Gastrocnemius medialis (tissue), 4 donors: Measurements from ENCODE around the gene SCUBE1. TPM values are rescaled to one million over a fixed set of nuclear protein-coding genes. Genes with fewer than 3 reads are reported as not detected.

Source experiments
- ATAC-seq, 2 donors: fragments of 150-250 bp; one replicate each; pipeline ENCODE4 v1.9.1; 2016
- DNase-seq, 2 donors: peaks; one replicate each; pipeline ENCODE4 v3.0.0-alpha.2; 2019
- H3K27ac ChIP-seq, 4 donors: fragments of 200-600 bp; sonication (generic); 1 replicate in 1 of 4; 2 replicates in 3 of 4; pipeline ENCODE4 v1.5.1; 2016 to 2018; ENCODE audit warnings: mild to moderate bottlenecking in 2 of 4, moderate library complexity in 1 of 4
- H3K27me3 ChIP-seq, 3 donors: fragments of 200-600 bp; sonication (generic) in 2 of 3; 1 replicate in 1 of 3; 2 replicates in 2 of 3; pipeline versions ENCODE4 v1.5.1 to v1.6.0; 2016 to 2019; ENCODE audit warnings: mild to moderate bottlenecking in 1 of 3, moderate library complexity in 1 of 3
- H3K36me3 ChIP-seq, 2 donors: fragments of 200-600 bp; sonication (generic) in 1 of 2; one replicate each; pipeline ENCODE4 v1.5.1; 2017 to 2018
- H3K4me1 ChIP-seq, 2 donors: fragments of 200-600 bp; sonication (generic) in 1 of 2; one replicate each; pipeline ENCODE4 v1.5.1; 2016 to 2017; ENCODE audit warnings: mild to moderate bottlenecking in 2 of 2
- H3K4me3 ChIP-seq, 4 donors: fragments of 200-600 bp; sonication (generic) in 3 of 4; 1 replicate in 1 of 4; 2 replicates in 3 of 4; pipeline ENCODE4 v1.5.1; 2016 to 2019; ENCODE audit warnings: mild to moderate bottlenecking in 2 of 4
- H3K9me3 ChIP-seq, 3 donors: fragments of 200-600 bp; sonication (generic) in 2 of 3; 1 replicate in 1 of 3; 2 replicates in 2 of 3; pipeline ENCODE4 v1.5.1; 2016 to 2019
- POLR2A ChIP-seq, 2 donors: fragments of 450-650 bp; IDR thresholded peaks; one replicate each; pipeline ENCODE4 v1.6.1; 2017; ENCODE audit warnings: antibody characterized with exemption in 2 of 2, mild to moderate bottlenecking in 2 of 2, moderate library complexity in 2 of 2
- in situ Hi-C, 4 donors: fragments of 200-750 bp; cut with MboI; loops; one replicate each; pipeline versions ENCODE4 v1.15.0 to v1.8.0; 2017; ENCODE audit warnings: low sequenced_read_pairs in 4 of 4
- intact Hi-C: fragments of 100-400 bp; cut with DNase I; formaldehyde crosslinking; loops from one replicate; pipeline ENCODE4 v1.15.1; 2023; ENCODE audit warnings: low total_unique reads
- total RNA-seq, 4 donors: library from RNA; depleted of rRNA; stranded (reverse); fragments of >200 nt; gene quantifications; one replicate each; pipeline versions ENCODE4 v1.1.0 to v1.2.3, GENCODE V29; 2016
- TF ChIP-seq, protein P1 (sequence below), 5 experiments: fragments of 450-650 bp in 3 of 5; fragments of 200-600 bp in 2 of 5; sonication (generic) in 2 of 5; IDR thresholded peaks in 4 of 5; conservative IDR thresholded peaks in 1 of 5; 1 replicate in 4 of 5; 2 replicates in 1 of 5; pipeline ENCODE4 v1.5.1; 2016 to 2019; ENCODE audit warnings: antibody characterized with exemption in 5 of 5, mild to moderate bottlenecking in 3 of 5, moderate library complexity in 3 of 5

Gene SCUBE1
- total RNA-seq, 4 donors from 2014 or later, result 0.20 to 0.55 (median 0.41) TPM

DNA sequence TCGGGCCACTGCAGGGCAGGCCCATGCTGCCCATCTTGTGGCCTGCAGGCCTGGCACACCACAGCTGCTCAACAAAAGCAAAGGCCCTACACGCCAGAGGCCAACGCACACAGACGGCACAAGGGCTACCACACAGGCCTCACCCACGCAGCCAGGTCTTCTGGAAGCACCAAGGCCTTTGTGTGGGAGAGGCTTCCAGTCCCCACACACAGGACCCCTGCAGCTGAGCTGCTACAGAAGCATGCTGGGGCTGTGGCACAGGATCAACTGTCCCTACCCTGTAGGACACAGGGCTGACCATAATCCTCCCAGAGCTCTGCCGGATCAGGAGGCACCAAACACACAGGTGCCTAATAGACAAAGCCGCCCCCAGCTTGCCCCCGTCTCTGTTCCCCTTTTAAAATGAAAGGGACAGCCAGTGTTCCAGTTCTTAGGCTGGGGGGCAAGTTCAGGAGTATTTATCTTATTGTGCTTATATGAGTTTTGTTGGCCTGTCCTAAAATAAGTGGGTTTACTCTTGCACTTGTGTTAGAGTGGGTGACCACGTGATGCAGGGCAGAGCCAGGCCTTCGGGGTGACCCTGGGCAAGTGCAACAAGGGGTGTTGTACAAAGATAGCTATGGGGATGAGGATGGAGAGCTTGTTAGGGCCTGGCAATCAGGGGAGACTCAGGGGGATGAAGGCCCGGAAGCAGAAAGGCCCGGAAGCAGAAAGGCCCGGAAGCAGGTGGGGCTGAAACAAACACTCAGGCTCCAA, 161.7 kb downstream of the SCUBE1 start:
- H3K36me3 ChIP-seq, result peaks cover 0 to 15% of the 10 kb centered on the region in 2 donors

GRCh38 chr22:43180670-43181069, 162.5 kb downstream of the SCUBE1 start:
- no peak for ATAC-seq
- DNase-seq, result no peak
- H3K27me3 ChIP-seq, result no peaks in the 10 kb centered on the region
- TF ChIP-seq, protein P1, sequence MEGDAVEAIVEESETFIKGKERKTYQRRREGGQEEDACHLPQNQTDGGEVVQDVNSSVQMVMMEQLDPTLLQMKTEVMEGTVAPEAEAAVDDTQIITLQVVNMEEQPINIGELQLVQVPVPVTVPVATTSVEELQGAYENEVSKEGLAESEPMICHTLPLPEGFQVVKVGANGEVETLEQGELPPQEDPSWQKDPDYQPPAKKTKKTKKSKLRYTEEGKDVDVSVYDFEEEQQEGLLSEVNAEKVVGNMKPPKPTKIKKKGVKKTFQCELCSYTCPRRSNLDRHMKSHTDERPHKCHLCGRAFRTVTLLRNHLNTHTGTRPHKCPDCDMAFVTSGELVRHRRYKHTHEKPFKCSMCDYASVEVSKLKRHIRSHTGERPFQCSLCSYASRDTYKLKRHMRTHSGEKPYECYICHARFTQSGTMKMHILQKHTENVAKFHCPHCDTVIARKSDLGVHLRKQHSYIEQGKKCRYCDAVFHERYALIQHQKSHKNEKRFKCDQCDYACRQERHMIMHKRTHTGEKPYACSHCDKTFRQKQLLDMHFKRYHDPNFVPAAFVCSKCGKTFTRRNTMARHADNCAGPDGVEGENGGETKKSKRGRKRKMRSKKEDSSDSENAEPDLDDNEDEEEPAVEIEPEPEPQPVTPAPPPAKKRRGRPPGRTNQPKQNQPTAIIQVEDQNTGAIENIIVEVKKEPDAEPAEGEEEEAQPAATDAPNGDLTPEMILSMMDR (IDR thresholded peaks at IDR 0.05 in 4 of 5, conservative IDR thresholded peaks at IDR 0.05 in 1 of 5), result no peak
- TF ChIP-seq POLR2A (IDR thresholded peaks at IDR 0.05), result no peak
- in situ Hi-C loops (no loop called here), intact Hi-C loops (no loop called here)
- H3K9me3 ChIP-seq, result no peaks in the 10 kb centered on the region
- peaks cover 0 to 21% of the 10 kb centered on the region in 2 donors for H3K36me3 ChIP-seq
- no peak overlapping the region for H3K4me3 ChIP-seq
- peaks cover 2 to 5% of the 10 kb centered on the region in 2 donors for H3K4me1 ChIP-seq
- H3K27ac ChIP-seq, result no peak overlapping the region

More for the DNA sequence above, 161.7 kb downstream of the SCUBE1 start:
- no peaks in the 10 kb centered on the region for H3K27me3 ChIP-seq
- no peaks in the 10 kb centered on the region for H3K9me3 ChIP-seq
- intact Hi-C loops (no loop called here), in situ Hi-C loops (no loop called here)
- ATAC-seq (no peak), DNase-seq (no peak)
- TF ChIP-seq, protein P1 (IDR thresholded peaks at IDR 0.05 in 4 of 5, conservative IDR thresholded peaks at IDR 0.05 in 1 of 5), result no peak
- no peak for TF ChIP-seq POLR2A (IDR thresholded peaks at IDR 0.05)
- no peak overlapping the region for H3K4me3 ChIP-seq
- H3K27ac ChIP-seq, result no peak overlapping the region
- peaks cover 10 to 12% of the 10 kb centered on the region in 2 donors for H3K4me1 ChIP-seq

DNA sequence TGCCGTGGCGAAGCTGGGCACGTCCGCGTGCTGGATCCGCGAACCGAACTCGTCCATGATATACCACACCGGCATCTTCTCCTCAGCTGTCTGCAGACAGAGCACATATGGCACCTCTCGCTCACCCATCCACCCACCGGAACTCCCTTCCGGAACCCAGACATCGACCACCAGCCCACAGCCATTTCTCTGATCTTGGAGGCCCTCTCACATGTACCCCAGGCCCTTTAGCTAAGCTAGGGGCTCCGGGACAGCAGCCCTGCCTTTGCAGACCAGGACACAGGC, 163.3 kb downstream of the SCUBE1 start:
- no peaks in the 10 kb centered on the region for H3K4me1 ChIP-seq
- intact Hi-C loops, result no loop called here
- TF ChIP-seq POLR2A (IDR thresholded peaks at IDR 0.05), result no peak
- TF ChIP-seq, protein P1 (IDR thresholded peaks at IDR 0.05 in 4 of 5, conservative IDR thresholded peaks at IDR 0.05 in 1 of 5), result no peak
- H3K9me3 ChIP-seq, result no peaks in the 10 kb centered on the region
- no peak overlapping the region for H3K4me3 ChIP-seq
- ATAC-seq, result no peak
- DNase-seq, result no peak
- in situ Hi-C loops, result no loop called here
- H3K27me3 ChIP-seq, result no peaks in the 10 kb centered on the region
- H3K27ac ChIP-seq, result no peak overlapping the region
- peaks cover 0 to 27% of the 10 kb centered on the region in 2 donors for H3K36me3 ChIP-seq

- DNase-seq (no peak), ATAC-seq (no peak)
- in situ Hi-C loops (no loop called here), intact Hi-C loops (no loop called here)
- Histone ChIP-seq H3K27ac (no peak overlapping the region), H3K27me3 (no peaks in the 10 kb centered on the region), H3K4me1 (no peaks in the 10 kb centered on the region), H3K9me3 (no peaks in the 10 kb centered on the region), H3K36me3 (peaks cover 0 to 33% of the 10 kb centered on the region in 2 donors), H3K4me3 (no peak overlapping the region)
- TF ChIP-seq, protein P1 (IDR thresholded peaks at IDR 0.05 in 4 of 5, conservative IDR thresholded peaks at IDR 0.05 in 1 of 5), result no peak
These were observed 163.8 kb downstream of the SCUBE1 start for GRCh38 chr22:43179146-43179910.
